CD4-positive, alpha-beta T cell (primary cell): ENCODE measurements around the gene TMEM63A. TPM values are rescaled to one million over a fixed set of nuclear protein-coding genes. Genes with fewer than 3 reads are reported as not detected.

Experiments
- ATAC-seq: fragments of 200-7000 bp; cut with Tn5 transposase; one replicate; pipeline ENCODE4 v1.10.0; 2022; ENCODE audit warnings: mild to moderate bottlenecking; ENCODE audit not compliant: poor library complexity
- CTCF ChIA-PET: fragments of 350-600 bp; sonication (Branson Sonifier 250); formaldehyde crosslinking; loops from one replicate; lab custom pipeline; 2021; ENCODE audit warnings: antibody characterized with exemption, inconsistent platforms; lab: Charles Lee
- POLR2A ChIA-PET: fragments of 350-600 bp; sonication (Branson Sonifier 250); formaldehyde crosslinking; loops from one replicate; lab custom pipeline; 2021; ENCODE audit warnings: antibody characterized with exemption, inconsistent platforms; lab: Charles Lee
- DNase-seq, 14 experiments: peaks; one replicate each; pipeline ENCODE4 v3.0.0-alpha.2; 2013 to 2020; ENCODE audit warnings: mixed read lengths in 2 of 14
- H3K27ac ChIP-seq, 2 donors: one replicate each; pipeline versions ENCODE4 v1.5.1 to v1.7.0; 2013; ENCODE audit warnings: low read length in 2 of 2, low read depth in 1 of 2, mild to moderate bottlenecking in 1 of 2
- H3K27me3 ChIP-seq, 2 experiments: 1 replicate in 1 of 2; 2 replicates in 1 of 2; pipeline versions ENCODE4 v1.6.1 to v1.7.0; 2013; ENCODE audit warnings: low read length in 2 of 2, control low read depth in 1 of 2, mild to moderate bottlenecking in 1 of 2, moderate library complexity in 1 of 2; ENCODE audit not compliant: insufficient read depth in 2 of 2, control insufficient read depth in 1 of 2
- H3K36me3 ChIP-seq: one replicate; pipeline ENCODE4 v1.6.1; 2013; ENCODE audit warnings: low read length, control low read depth; ENCODE audit not compliant: insufficient read depth
- H3K4me1 ChIP-seq: one replicate; pipeline ENCODE4 v1.6.1; 2013; ENCODE audit warnings: low read length, control low read depth; ENCODE audit not compliant: insufficient read depth
- H3K4me3 ChIP-seq: one replicate; pipeline ENCODE4 v1.5.1; 2013; ENCODE audit warnings: mild to moderate bottlenecking, low read length, moderate library complexity
- H3K9me3 ChIP-seq, 2 experiments: 1 replicate in 1 of 2; 2 replicates in 1 of 2; pipeline versions ENCODE4 v1.6.1 to v1.7.0; 2013; ENCODE audit warnings: low read length in 2 of 2, mild to moderate bottlenecking in 2 of 2, control low read depth in 1 of 2, moderate library complexity in 1 of 2; ENCODE audit not compliant: control insufficient read depth in 1 of 2, insufficient read depth in 1 of 2
- H3K27ac Mint-ChIP-seq: one replicate; pipeline ENCODE4 v1.8.0; 2020; ENCODE audit warnings: mixed read lengths
- H3K27me3 Mint-ChIP-seq: one replicate; pipeline ENCODE4 v1.8.0; 2021; ENCODE audit warnings: mixed read lengths
- H3K36me3 Mint-ChIP-seq: one replicate; pipeline ENCODE4 v1.8.0; 2021; ENCODE audit warnings: low read depth, mixed read lengths
- H3K4me1 Mint-ChIP-seq: one replicate; pipeline ENCODE4 v1.8.0; 2021; ENCODE audit warnings: low read depth, mixed read lengths
- H3K4me3 Mint-ChIP-seq: one replicate; pipeline ENCODE4 v1.8.0; 2020; ENCODE audit warnings: mild to moderate bottlenecking, mixed read lengths
- H3K9me3 Mint-ChIP-seq: one replicate; pipeline ENCODE4 v1.8.0; 2020; ENCODE audit warnings: mixed read lengths
- intact Hi-C, 2 experiments: fragments of 100-400 bp; cut with DNase I in 1 of 2; cut with micrococcal nuclease in 1 of 2; formaldehyde crosslinking; loops; one replicate each; pipeline versions ENCODE4 v1.15.1 to v1.9.0; 2023 to 2025; cut with DNase I, micrococcal nuclease
- total RNA-seq, 174 experiments: library from RNA in 2 of 174; stranded (reverse) in 2 of 174; gene quantifications; one replicate each; pipeline ENCODE4 v1.2.3 and lab custom pipeline; 2021 to 2026
- TF ChIP-seq, protein P1 (sequence below): fragments of 200-600 bp; IDR thresholded peaks from one replicate; pipeline ENCODE4 v1.8.0; 2022; ENCODE audit warnings: antibody characterized with exemption, mild to moderate bottlenecking

Gene TMEM63A
- total RNA-seq, 2 experiments from 2014 or later: 199 to 204 TPM

DNA sequence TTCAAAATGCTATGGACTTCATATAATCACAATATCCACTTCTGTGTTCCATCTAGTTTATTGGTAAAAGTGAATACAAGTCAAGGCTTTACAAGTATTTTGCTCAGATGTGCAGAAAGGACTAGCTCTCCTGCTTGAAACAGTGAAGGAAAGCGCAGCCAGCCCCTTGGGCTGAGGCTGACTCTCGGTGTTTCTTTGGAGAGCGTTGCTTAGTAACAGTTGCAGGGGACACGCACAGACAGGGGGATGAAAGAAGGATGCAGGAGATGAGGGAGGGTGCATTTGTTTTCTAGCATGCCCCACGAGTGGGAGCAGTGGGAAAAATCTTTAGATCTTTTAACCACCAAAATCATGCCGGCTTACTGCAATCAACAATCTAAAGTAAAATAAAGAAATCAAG lies 32.8 kb upstream of the TMEM63A start:
- Histone ChIP-seq H3K27me3 (no peaks in the 10 kb centered on the region), H3K4me1 (peaks cover 28% of the 10 kb centered on the region), H3K4me3 (no peak overlapping the region), H3K9me3 (no peaks in the 10 kb centered on the region), H3K36me3 (peaks cover 34% of the 10 kb centered on the region), H3K27ac (no peak overlapping the region)
- TF ChIP-seq, protein P1, sequence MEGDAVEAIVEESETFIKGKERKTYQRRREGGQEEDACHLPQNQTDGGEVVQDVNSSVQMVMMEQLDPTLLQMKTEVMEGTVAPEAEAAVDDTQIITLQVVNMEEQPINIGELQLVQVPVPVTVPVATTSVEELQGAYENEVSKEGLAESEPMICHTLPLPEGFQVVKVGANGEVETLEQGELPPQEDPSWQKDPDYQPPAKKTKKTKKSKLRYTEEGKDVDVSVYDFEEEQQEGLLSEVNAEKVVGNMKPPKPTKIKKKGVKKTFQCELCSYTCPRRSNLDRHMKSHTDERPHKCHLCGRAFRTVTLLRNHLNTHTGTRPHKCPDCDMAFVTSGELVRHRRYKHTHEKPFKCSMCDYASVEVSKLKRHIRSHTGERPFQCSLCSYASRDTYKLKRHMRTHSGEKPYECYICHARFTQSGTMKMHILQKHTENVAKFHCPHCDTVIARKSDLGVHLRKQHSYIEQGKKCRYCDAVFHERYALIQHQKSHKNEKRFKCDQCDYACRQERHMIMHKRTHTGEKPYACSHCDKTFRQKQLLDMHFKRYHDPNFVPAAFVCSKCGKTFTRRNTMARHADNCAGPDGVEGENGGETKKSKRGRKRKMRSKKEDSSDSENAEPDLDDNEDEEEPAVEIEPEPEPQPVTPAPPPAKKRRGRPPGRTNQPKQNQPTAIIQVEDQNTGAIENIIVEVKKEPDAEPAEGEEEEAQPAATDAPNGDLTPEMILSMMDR: no peak
- Mint-ChIP-seq H3K9me3 (no peaks in the 10 kb centered on the region), H3K27ac (peak overlapping the region; percentile 15), H3K4me1 (peaks cover 43% of the 10 kb centered on the region), H3K27me3 (no peaks in the 10 kb centered on the region), H3K4me3 (no peak overlapping the region), H3K36me3 (peaks cover 37% of the 10 kb centered on the region)
- intact Hi-C loops: loop anchor here in 1 of 2 experiments (5.0 to 10.0 kb wide), 3 partner anchors 60 to 363 kb away; partner anchors contain the start of gene SRP9
- ChIA-PET CTCF (no interaction called here), POLR2A (interaction anchor here (1.2 kb wide), 1 partner anchor 32 kb away, joined by 3 read pairs; no protein-coding TSS in a partner anchor)
- ATAC-seq (no peak), DNase-seq (no peak)

DNA sequence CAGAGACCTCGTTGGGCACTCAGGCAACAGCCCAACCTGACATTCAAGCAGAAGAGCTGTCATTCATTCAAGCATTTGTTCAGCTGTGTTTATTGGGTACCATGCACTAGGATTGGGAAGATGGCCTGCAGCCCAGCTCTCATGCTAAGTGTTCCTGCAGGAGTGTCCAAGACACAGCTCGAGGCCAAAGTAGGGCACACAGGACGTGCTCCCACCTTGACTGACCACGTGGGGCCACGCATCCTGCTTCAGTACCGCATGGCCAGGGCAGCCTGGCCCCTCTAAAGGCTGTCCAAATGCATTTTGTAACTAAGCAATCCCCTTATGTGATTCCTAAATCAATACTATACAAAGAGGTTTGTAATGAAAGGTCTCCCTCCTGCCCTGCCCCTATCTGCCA lies 32.2 kb upstream of the TMEM63A start:
- POLR2A ChIA-PET: interaction anchor here (0.8 to 1.0 kb wide), 2 partner anchors 17 to 34 kb away, joined by 3 read pairs; no protein-coding TSS in a partner anchor
- DNase-seq (no peak), ATAC-seq (no peak)
- Histone ChIP-seq H3K9me3 (no peaks in the 10 kb centered on the region), H3K27ac (no peak overlapping the region), H3K4me1 (peaks cover 28% of the 10 kb centered on the region), H3K4me3 (no peak overlapping the region), H3K36me3 (peaks cover 28% of the 10 kb centered on the region), H3K27me3 (no peaks in the 10 kb centered on the region)
- no peak overlapping the region for H3K27ac Mint-ChIP-seq
- CTCF ChIA-PET: no interaction called here
- H3K36me3 Mint-ChIP-seq: peaks cover 31% of the 10 kb centered on the region
- peaks cover 43% of the 10 kb centered on the region for H3K4me1 Mint-ChIP-seq
- TF ChIP-seq, protein P1: no peak
- H3K27me3 Mint-ChIP-seq: no peaks in the 10 kb centered on the region
- intact Hi-C loops: loop anchor here in 1 of 2 experiments (5.0 to 10.0 kb wide), 3 partner anchors 60 to 362 kb away; partner anchors contain the start of gene SRP9
- H3K4me3 Mint-ChIP-seq: no peak overlapping the region
- H3K9me3 Mint-ChIP-seq: no peaks in the 10 kb centered on the region

DNA sequence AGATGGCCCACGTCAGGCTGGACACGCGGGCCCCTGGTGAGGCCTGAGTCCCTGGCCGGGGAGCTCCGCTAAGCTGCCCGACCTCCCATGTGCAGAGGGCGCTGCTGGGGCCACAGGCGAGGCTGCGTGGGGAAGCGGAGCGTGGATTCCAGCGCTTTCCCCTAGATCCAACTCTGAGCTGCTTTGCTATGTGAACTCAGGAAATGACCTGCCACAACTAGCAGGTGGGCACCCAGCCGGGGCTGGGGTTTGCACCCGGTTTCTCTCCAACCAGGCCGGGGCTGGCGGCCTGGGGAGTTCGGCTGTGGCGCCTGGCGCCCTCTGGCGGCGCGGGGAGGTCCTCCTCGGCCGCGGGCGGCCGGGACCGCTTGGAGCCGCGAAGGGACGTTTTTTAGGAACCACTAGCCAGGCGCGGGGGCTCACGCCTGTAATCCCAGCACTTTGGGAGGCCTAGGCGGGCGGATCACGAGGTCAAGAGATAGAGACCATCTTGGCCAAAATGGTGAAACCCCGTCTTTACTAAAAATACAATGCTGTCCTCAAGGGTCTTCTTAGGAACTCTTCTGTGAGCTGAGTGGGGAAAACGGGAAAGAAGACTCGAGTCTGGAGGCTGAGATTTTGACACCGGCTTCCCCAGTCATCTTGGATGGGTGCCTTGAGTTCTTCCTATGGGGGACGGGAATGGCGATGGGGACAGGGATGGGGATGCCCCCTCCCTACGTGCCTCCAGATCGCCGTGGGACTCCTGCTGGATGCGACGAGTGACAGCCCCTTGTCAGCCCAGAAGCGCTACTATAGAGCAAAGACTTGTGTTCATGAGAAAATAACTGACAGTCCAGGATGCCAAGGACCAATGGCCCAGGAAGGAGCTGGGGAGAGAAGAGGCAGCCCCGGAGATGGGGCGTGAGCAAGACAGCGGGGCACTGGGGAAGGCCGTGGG lies 29.3 kb upstream of the TMEM63A start:
- ChIA-PET CTCF (interaction anchor here (0.6 to 2.4 kb wide), 14 partner anchors 11 to 134 kb away, joined by 3 to 11 read pairs (median 5); partner anchors contain the start of genes PYCR2 and SRP9), POLR2A (interaction anchor here (0.5 to 6.8 kb wide), 11 partner anchors 14 to 136 kb away, joined by 3 to 75 read pairs (median 4); partner anchors contain the start of genes SRP9 and TMEM63A)
- H3K9me3 ChIP-seq: no peaks in the 10 kb centered on the region
- peaks cover 5% of the 10 kb centered on the region for H3K36me3 ChIP-seq
- H3K27ac ChIP-seq: no peak overlapping the region
- TF ChIP-seq, protein P1: peak; percentile 97
- peaks cover 28% of the 10 kb centered on the region for H3K4me1 ChIP-seq
- no peak overlapping the region for H3K4me3 Mint-ChIP-seq
- no peak overlapping the region for H3K27ac Mint-ChIP-seq
- H3K27me3 ChIP-seq: no peaks in the 10 kb centered on the region
- peak; percentile 95 for ATAC-seq
- intact Hi-C loops: loop anchor here (1.0 to 10.0 kb wide), 10 partner anchors 30 to 437 kb away; partner anchors contain the start of gene SRP9 (in 1 of the 2)
- peak; percentile 52 to 88 (median 69) for DNase-seq
- H3K4me3 ChIP-seq: no peak overlapping the region
- H3K27me3 Mint-ChIP-seq: no peaks in the 10 kb centered on the region
- H3K4me1 Mint-ChIP-seq: peaks cover 42% of the 10 kb centered on the region
- no peaks in the 10 kb centered on the region for H3K9me3 Mint-ChIP-seq
- peaks cover 12% of the 10 kb centered on the region for H3K36me3 Mint-ChIP-seq
